Type B pancreatic cell (in vitro differentiated cells): Measurements from ENCODE around the gene PKD1. TPM values are rescaled to one million over a fixed set of nuclear protein-coding genes. Genes with fewer than 3 reads are reported as not detected.

Experiments
- DNase-seq: peaks from one replicate; pipeline ENCODE4 v3.0.0; 2021; ENCODE audit warnings: mixed read lengths; ENCODE audit not compliant: unreplicated experiment; ENCODE audit errors: extremely low spot score
- H3K27ac Mint-ChIP-seq: 2 replicates; pipeline ENCODE4 v1.8.0; 2021; ENCODE audit warnings: mild to moderate bottlenecking, mixed read lengths
- H3K27me3 Mint-ChIP-seq: 2 replicates; pipeline ENCODE4 v1.8.0; 2021; ENCODE audit warnings: mixed read lengths
- H3K36me3 Mint-ChIP-seq: 2 replicates; pipeline ENCODE4 v1.8.0; 2021; ENCODE audit warnings: mixed read lengths
- H3K4me1 Mint-ChIP-seq: one replicate; pipeline ENCODE4 v1.8.0; 2021; ENCODE audit warnings: mixed read lengths; ENCODE audit not compliant: unreplicated experiment
- H3K4me3 Mint-ChIP-seq: 2 replicates; pipeline ENCODE4 v1.8.0; 2021; ENCODE audit warnings: mild to moderate bottlenecking, mixed read lengths
- H3K9me3 Mint-ChIP-seq: 2 replicates; pipeline ENCODE4 v1.8.0; 2021; ENCODE audit warnings: mixed read lengths
- total RNA-seq: library from RNA; stranded (reverse); gene quantifications from 2 replicates; pipeline ENCODE4 v1.2.1, GENCODE V29; 2021; ENCODE audit warnings: low replicate concordance
- TF ChIP-seq, protein P1 (sequence below): fragments of 200-600 bp; sonication (generic); conservative IDR thresholded peaks from 2 replicates; pipeline ENCODE4 v1.5.0; 2021; ENCODE audit warnings: antibody characterized with exemption, mild to moderate bottlenecking

PKD1 gene
- total RNA-seq, 1 donor from 2014 or later, result 131 TPM

DNA sequence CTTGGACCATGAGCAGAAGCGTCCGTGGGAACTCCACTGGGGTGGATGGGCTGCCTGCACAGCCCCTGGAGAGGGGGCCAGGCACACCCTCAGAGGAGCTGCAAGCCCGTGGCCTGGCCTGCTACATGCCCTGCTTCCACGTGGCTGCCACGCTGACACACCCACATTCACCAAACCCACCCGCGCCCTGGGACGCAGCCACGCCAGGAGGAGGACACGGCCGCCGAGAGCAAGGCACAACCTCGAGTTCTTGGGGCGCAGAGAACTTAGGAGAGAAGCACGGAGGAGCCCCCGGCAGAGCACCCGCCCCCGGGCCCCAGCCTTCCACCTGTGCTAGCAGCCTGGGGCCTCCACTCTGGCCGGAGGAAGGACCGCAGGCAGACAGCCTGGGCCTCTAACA is 41.9 kb upstream of the PKD1 start:
- Mint-ChIP-seq H3K4me1 (peaks cover 3% of the 10 kb centered on the region), H3K27ac (no peak overlapping the region), H3K27me3 (no peaks in the 10 kb centered on the region), H3K36me3 (peaks cover 4% of the 10 kb centered on the region), H3K9me3 (no peaks in the 10 kb centered on the region), H3K4me3 (no peak overlapping the region)
- no peak for DNase-seq
- TF ChIP-seq, protein P1, sequence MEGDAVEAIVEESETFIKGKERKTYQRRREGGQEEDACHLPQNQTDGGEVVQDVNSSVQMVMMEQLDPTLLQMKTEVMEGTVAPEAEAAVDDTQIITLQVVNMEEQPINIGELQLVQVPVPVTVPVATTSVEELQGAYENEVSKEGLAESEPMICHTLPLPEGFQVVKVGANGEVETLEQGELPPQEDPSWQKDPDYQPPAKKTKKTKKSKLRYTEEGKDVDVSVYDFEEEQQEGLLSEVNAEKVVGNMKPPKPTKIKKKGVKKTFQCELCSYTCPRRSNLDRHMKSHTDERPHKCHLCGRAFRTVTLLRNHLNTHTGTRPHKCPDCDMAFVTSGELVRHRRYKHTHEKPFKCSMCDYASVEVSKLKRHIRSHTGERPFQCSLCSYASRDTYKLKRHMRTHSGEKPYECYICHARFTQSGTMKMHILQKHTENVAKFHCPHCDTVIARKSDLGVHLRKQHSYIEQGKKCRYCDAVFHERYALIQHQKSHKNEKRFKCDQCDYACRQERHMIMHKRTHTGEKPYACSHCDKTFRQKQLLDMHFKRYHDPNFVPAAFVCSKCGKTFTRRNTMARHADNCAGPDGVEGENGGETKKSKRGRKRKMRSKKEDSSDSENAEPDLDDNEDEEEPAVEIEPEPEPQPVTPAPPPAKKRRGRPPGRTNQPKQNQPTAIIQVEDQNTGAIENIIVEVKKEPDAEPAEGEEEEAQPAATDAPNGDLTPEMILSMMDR, result no peak

DNA sequence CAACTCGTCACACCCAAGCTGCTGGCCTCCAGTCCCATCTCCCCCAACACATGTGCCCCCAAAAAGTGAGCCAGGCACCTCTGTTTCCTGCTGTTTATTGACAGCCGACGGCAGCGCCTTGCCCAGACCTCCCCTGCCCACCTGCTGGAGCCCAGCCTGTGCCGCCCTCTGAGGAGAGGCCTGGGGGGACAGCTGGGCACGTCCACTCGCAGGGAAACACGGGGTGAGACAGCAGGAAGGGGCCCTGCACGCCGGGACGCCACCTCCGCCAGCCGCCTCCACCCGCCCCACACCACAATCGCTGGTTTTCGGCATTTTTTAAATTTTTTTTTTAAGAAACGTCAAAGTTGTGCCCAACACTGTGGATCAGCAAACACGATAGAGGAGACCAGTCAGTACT is 41.4 kb upstream of the PKD1 start:
- Mint-ChIP-seq H3K4me1 (peaks cover 3% of the 10 kb centered on the region), H3K27me3 (no peaks in the 10 kb centered on the region), H3K27ac (no peak overlapping the region), H3K36me3 (peaks cover 4% of the 10 kb centered on the region), H3K4me3 (no peak overlapping the region), H3K9me3 (no peaks in the 10 kb centered on the region)
- TF ChIP-seq, protein P1, result no peak
- DNase-seq, result no peak

DNA sequence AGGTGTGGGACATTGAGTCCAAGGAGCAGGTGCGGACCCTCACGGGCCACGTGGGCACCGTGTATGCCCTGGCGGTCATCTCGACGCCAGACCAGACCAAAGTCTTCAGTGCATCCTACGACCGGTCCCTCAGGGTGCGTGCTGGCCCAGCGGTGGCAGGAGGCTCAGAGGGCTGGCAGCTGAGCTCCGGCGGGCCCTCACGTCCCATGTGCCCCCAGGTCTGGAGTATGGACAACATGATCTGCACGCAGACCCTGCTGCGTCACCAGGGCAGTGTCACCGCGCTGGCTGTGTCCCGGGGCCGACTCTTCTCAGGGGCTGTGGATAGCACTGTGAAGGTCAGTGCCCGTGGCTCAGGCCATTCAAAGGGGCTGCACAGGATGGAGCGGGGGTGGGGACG is 40.3 kb upstream of the PKD1 start:
- Mint-ChIP-seq H3K4me1 (no peaks in the 10 kb centered on the region), H3K9me3 (no peaks in the 10 kb centered on the region), H3K27ac (no peak overlapping the region), H3K4me3 (no peak overlapping the region), H3K27me3 (no peaks in the 10 kb centered on the region), H3K36me3 (peaks cover 4% of the 10 kb centered on the region)
- no peak for DNase-seq
- TF ChIP-seq, protein P1, result no peak

DNA sequence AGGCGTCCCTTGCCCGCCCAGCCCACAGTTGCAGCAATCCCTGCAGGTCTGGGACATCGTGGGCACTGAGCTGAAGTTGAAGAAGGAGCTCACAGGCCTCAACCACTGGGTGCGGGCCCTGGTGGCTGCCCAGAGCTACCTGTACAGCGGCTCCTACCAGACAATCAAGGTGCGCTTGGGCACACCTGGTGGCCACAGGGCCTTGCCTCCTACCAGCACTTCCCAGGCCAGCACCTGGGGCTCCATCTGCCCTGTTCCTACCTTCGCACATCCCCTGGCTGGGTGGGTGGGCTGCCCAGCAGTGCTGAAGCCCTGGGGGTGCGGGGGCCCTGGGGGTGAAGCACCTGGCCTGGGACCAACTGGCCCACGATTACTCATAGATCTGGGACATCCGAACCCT is 39.8 kb upstream of the PKD1 start:
- no peak for DNase-seq
- H3K4me3 Mint-ChIP-seq, result no peak overlapping the region
- H3K4me1 Mint-ChIP-seq, result no peaks in the 10 kb centered on the region
- no peak overlapping the region for H3K27ac Mint-ChIP-seq
- H3K9me3 Mint-ChIP-seq, result no peaks in the 10 kb centered on the region
- H3K27me3 Mint-ChIP-seq, result no peaks in the 10 kb centered on the region
- TF ChIP-seq, protein P1, result no peak
- peaks cover 4% of the 10 kb centered on the region for H3K36me3 Mint-ChIP-seq

DNA sequence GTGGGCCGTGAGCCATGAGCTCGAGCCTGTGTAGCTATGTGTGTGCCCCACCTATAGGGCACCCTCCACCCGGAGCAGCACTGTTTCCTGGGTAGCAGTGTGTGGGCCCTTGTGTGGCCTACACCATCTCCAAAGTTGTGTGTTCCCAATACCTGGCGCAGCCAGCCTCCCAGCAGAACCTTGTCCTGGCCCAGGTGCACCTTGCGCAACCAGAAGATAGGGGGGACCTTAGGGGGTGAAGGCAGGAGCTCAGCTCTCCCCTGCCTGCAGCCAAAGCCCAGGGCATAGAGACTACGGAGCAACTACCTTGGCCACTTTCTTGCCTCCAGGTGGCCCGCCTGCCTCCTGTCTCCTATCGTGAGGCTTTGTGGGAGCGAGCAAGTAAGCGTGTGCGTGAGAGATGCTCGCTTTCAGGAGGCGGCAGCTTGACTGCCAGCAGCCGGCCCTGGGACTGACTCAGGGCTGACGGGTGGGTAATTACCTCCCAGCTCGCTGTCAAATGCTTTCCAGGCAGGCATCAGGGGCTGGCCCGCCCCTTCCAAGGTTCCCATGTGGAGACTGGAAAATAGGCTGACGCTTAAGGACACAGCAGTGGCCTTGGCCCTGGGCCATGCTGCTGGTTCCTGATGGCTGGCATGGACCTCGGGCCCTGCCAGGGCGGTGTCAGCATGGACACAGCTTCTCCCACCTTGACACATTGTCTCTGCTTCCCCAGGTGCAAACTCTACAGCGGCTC is 38.9 kb upstream of the PKD1 start:
- Mint-ChIP-seq H3K27me3 (no peaks in the 10 kb centered on the region), H3K36me3 (peaks cover 4% of the 10 kb centered on the region), H3K4me1 (no peaks in the 10 kb centered on the region), H3K27ac (no peak overlapping the region), H3K4me3 (no peak overlapping the region), H3K9me3 (no peaks in the 10 kb centered on the region)
- DNase-seq, result no peak
- TF ChIP-seq, protein P1, result no peak
